A172 (cell line): ENCODE measurements around the gene KHSRP. TPM values are rescaled to one million over a fixed set of nuclear protein-coding genes. Genes with fewer than 3 reads are reported as not detected.

ENCODE experiments used
- DNase-seq: peaks from one replicate; pipeline ENCODE4 v3.0.0-alpha.2; 2015; ENCODE audit warnings: low spot score
- total RNA-seq: library from RNA; depleted of rRNA; stranded (reverse); fragments of >200 nt; shearing (Covaris generic); gene quantifications from 2 replicates; pipeline ENCODE4 v1.2.3, GENCODE V29; 2014

Gene KHSRP
- total RNA-seq, 1 experiment from 2014 or later, result 131 TPM

GRCh38 chr19:6392221-6393073 is 32.2 kb downstream of the KHSRP start:
- DNase-seq, result no peak

GRCh38 chr19:6387372-6387771 is 37.2 kb downstream of the KHSRP start:
- DNase-seq, result no peak

DNA sequence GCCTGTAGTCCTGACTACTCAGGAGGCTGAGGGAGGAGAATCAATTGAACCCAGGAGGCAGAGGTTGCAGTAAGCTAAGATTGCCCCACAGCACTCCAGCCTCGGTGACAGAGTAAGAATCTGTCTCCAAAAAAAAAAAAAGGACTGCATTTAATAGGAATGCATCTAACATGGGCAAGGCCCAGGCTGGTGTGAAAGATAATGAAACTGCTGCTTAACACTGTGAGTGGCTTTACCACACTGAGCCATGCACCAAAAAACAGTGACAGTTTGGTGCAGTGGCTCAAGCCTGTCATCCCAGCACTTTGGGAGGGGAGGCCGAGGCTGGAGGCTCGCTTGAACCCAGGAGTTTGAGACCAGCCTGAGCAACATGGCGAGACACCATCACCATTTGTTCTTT is 40.2 kb downstream of the KHSRP start:
- no peak for DNase-seq

- no peak for DNase-seq
These were observed 41.4 kb downstream of the KHSRP start for GRCh38 chr19:6383188-6383587.

DNA sequence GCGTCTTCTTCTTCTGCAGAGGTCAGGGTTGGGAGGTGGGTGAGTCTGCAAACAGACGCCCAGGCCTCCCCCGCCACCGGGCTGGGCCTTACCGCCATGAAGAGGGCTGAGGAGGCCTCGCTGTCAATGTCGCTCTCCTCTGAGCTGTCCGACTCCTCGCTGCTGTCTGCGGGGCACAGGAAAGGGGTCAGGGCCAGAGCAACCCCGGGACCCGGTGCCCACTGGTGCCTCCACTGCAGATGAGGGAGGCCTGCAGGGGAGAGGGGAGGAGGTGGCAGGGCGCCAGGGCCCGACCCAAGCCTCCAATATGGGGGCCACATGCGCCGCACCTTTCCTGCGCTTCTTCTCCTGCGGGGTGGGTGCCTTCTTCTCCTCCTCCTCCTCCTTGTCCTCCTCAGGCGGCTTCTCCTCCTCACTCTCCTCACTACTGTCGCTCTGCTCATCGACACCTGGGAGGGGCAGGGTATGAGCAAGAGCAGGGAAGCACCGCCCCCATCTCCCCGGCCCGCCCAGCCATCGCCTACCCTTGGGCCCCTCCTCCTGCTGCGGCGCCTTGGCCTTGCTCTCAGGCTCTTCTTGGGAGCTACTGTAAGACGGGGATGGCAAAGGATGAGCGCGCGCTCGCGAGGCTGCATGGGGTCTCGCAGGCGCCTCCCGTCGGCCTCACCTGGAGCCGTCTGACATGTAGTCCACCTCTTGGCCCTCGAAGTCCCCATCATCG is 43.4 kb downstream of the KHSRP start:
- no peak for DNase-seq

DNA sequence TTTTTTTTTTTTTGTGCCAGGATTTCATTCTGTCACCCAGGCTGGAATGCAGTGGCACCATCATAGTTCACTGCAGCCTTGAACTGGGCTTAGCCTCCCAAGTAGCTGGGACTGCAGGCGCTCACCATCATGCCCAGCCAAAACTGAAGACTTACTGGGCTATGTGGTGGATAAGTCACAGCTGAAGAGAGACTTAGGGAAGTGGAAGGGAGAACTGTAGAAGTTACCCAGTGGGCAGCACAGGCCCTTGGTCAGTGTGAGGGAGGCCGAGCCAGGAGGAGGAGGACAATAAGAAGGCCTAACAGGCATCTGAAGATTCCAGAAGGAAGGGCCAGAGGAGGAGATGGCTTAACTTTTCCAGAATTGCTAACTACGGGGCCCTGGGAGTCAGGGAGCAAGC is 44.9 kb downstream of the KHSRP start:
- no peak for DNase-seq

DNA sequence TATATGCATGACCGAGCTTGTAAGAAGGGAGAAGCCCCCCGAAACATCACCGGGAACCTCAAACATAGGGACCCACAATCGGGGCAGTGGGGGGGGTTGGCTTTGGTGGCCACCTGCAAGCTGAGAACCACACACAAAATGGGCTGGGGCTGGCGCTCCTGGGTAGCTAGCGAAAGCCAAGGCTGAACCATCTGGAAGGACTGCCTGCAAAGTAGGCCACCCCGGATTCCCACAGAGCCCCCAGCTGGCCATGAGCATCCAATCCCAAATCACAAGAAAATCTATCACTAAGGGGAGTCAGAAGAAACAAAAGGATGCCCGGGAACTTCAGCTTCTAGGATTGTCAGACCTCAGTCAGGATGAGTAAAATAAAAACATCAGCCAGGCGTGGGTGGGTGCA is 46.1 kb downstream of the KHSRP start:
- DNase-seq, result no peak

DNA sequence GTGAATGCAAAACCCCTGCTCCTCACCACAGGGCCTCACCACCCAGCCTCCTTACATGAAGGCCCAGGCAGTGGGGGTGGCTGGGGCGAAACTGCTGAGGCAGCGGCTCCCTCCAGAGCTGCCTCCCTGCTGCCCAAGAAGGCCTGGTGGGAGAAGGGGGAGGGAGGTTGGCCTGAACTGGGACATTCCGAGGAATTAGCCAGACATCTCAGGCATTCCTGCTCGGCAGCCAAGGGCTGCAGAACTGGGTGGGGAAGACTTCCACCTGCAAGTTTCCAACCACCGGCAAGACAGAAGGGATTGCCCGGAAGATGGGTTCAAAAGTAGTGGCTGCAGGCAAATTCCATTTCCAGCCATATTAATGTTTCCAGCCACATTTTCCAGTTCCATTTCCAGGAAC is 46.6 kb downstream of the KHSRP start:
- DNase-seq, result peak; percentile 78

DNA sequence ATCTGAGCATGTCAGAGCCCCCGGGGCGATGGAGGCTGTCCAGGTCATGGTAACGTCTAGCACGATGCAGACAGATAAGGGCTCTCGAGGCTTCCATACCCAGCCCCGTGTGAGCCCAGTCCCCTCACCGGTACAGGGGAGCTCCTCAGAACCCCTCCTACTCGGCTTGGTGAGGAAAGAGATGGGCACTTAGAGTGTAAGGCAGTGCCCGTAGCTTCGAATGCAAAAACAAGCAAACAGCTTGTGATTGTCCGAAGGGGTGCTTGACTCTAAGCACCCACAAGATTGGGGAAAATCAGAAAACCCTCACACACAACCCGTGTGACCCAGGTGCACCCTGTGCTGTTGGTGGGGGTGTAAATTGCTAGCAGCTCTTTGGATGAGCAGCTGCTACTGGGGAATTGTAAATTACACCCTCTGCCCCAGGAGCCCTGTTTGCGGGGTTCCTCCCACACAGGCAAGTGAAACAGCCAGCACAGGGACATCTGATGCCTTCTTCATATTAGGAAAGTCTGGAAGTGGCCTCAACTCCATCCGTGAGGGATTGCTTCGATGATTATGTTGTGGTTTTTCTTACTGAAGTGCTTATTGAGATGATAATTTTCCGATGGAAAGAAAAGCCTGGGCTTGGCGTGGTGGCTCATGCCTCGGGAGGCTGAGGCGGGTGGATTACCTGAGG is 48.0 kb downstream of the KHSRP start:
- no peak for DNase-seq

GRCh38 chr19:6375411-6376010 is 49.1 kb downstream of the KHSRP start, which contains the start of gene PSPN:
PSPN (minus strand) TSS chr19:6375933; CDS start chr19:6375849, 84 bp downstream.
- no peak for DNase-seq

DNA sequence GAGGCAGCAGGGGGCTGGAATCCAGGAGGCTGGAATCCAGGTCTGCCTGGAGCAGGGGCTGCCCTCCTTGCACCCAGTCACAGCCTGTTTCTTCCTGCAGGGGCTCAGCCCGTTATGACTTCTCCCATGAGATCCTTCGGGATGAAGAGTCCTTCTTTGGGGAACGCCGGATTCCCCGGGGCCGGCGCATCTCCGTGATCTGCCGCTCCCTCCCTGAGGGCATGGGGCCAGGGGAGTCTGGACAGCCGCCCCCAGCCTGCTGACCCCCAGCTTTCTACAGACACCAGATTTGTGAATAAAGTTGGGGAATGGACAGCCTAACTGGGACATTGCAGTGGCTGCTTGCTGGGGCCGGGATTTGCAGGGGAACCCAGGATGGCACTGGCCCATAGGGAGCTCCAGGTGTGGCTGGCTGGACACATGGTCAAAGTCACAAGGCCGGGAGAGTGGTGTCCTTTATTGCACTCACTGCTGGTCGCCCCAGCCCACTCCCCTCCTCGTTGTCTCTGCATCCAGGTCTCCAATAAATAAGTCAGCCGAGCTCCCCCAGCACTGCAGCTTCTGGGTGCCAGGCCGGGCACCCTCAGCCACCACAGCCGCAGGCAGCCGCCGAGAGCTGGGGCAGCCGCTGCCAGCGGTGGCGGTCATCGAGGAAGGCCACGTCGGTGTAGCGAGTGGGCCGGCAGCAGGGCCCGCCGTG is 49.8 kb downstream of the KHSRP start:
- DNase-seq, result no peak

DNA sequence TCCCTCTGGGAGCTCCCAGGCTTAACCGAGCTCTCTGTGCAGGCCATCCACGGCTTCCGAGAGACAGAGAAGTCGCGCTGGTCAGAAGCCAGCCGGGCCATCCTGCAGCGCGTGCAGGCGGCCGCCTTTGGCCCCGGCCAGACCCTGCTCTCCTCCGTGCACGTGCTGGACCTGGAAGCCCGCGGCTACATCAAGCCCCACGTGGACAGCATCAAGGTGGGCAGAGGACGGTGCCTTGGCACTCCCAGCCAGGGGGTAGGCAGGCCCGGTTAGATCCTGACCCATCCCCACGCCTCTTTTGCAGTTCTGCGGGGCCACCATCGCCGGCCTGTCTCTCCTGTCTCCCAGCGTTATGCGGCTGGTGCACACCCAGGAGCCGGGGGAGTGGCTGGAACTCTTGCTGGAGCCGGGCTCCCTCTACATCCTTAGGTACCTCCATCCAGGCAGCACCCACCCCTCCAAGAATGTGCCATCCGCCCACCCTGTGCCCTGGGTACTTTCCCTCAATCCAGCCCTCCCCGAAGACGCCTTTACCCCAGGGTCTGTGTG is 50.4 kb downstream of the KHSRP start:
- no peak for DNase-seq

GRCh38 chr19:6373813-6374108 is 50.9 kb downstream of the KHSRP start:
- DNase-seq, result no peak

GRCh38 chr19:6373096-6373812 is 51.4 kb downstream of the KHSRP start:
- peak; percentile 97 for DNase-seq

GRCh38 chr19:6372594-6373095 is 52.0 kb downstream of the KHSRP start, which contains the start of gene ALKBH7:
ALKBH7 (plus strand) TSS chr19:6372794; CDS start chr19:6372821, 27 bp downstream.
- peak; percentile 100 for DNase-seq

GRCh38 chr19:6364353-6364752 is 60.3 kb downstream of the KHSRP start:
- no peak for DNase-seq
